ENCODE measurements around the gene MYL10.

DNA sequence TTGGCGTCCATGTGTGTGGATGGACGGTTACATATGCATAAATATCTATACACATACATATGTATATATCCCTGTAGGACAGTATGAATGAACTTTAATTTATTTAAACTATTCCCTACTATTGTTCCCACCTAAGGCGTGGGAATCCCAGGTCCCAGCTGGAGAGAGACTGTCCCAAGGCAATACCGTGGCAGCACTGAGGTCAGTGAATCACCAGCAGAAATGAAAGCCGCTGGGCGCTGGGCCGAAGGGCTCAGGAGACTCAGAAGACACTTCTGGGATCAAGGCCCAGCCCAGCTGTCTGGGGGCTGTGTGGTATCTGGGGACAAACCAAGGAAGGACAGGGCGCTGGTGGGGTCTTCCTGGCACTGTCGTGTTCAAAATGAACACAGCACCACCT lies 49.6 kb upstream of the MYL10 start:
- TF ChIP-seq, protein P1, sequence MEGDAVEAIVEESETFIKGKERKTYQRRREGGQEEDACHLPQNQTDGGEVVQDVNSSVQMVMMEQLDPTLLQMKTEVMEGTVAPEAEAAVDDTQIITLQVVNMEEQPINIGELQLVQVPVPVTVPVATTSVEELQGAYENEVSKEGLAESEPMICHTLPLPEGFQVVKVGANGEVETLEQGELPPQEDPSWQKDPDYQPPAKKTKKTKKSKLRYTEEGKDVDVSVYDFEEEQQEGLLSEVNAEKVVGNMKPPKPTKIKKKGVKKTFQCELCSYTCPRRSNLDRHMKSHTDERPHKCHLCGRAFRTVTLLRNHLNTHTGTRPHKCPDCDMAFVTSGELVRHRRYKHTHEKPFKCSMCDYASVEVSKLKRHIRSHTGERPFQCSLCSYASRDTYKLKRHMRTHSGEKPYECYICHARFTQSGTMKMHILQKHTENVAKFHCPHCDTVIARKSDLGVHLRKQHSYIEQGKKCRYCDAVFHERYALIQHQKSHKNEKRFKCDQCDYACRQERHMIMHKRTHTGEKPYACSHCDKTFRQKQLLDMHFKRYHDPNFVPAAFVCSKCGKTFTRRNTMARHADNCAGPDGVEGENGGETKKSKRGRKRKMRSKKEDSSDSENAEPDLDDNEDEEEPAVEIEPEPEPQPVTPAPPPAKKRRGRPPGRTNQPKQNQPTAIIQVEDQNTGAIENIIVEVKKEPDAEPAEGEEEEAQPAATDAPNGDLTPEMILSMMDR (IDR thresholded peaks at IDR 0.05), result no peak
- no peak for TF ChIP-seq POLR2A (IDR thresholded peaks at IDR 0.05)
- TF ChIP-seq POLR2AphosphoS5 (IDR thresholded peaks at IDR 0.05), result no peak
- no peak for TF ChIP-seq EP300 (IDR thresholded peaks at IDR 0.05)
